GM21529 (cell line): ENCODE results near the gene MVB12B.

Experiments
- ATAC-seq: cut with Tn5 transposase; IDR thresholded peaks from one replicate; pipeline ENCODE4 v1.9.1; 2021; ENCODE audit not compliant: unreplicated experiment

Gene MVB12B

GRCh38 chr9:126486276-126486675, 159.6 kb downstream of the MVB12B start:
- no peak for ATAC-seq

DNA sequence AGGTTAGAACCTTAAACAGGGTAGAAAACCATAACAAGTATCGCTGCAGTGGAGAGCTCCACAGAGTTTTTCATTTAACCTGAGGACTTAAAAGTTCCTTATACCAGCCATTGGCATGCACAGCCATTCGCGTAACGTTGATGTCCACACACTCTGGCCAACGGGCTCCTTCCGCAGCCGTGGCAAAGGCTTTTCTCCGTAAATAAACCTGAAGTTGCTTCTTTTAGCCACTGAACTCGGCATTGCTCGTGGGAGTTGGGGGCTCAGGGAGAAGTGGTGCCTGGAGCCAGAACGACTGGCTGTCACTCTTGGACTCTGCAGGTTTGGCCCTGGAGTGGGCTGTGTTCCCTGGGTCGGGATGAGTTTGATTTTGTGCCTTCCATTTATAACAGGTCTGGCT, 161.2 kb downstream of the MVB12B start:
- no peak for ATAC-seq

GRCh38 chr9:126488310-126488709, 161.7 kb downstream of the MVB12B start:
- ATAC-seq, result no peak

- ATAC-seq, result no peak
These were observed 162.3 kb downstream of the MVB12B start for GRCh38 chr9:126488881-126489404.

DNA sequence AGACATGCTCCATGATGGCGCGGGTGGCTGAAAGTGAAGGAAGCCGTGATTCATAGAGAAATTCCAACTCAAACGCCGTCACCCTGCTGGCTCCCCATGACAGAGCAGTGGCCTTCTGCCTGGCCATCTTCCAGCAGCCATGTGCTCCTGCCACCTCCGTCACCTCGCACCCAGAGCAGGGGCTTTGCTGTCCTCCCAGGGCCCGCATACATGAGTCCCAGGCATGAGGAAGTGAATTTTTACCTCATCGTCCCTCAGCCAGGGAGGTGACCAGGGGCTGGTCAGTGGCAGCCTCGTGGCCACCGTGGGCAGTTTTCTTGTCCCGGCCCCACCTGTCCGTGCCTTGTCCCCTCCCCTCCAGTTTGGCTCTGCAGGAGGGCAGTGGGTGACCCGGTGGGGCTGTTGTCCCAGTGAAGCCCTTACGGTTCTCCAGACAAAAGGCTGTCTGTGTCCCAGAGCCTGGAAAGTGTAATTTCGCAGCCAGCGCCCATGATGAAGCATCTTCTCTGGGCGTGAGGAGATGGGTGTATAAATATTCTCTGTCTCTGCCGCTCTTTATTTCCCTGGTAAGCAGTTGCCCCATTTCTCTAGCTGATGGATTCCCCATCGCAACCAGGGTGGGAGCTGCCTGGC, 163.1 kb downstream of the MVB12B start:
- ATAC-seq, result no peak

DNA sequence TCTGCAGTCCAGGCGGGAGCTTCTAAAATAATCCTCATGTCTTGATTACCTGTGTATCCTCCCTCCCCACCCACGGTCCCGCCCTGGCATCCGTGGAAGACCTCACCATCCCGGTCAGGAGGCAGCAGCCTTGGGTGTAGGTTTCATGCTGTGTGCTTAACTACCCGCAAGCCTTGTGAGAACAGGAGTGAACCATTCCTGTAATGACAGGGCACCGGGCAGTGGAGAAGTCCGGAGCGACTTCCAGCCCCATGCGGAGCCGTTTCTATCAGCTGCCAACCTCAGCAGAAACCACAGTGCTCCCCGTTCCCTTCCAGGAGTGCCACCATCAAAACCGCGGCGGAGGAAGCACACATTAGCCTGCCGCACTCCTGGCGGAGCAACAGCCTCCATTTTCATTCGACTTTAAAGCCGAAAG, 163.6 kb downstream of the MVB12B start:
- no peak for ATAC-seq

DNA sequence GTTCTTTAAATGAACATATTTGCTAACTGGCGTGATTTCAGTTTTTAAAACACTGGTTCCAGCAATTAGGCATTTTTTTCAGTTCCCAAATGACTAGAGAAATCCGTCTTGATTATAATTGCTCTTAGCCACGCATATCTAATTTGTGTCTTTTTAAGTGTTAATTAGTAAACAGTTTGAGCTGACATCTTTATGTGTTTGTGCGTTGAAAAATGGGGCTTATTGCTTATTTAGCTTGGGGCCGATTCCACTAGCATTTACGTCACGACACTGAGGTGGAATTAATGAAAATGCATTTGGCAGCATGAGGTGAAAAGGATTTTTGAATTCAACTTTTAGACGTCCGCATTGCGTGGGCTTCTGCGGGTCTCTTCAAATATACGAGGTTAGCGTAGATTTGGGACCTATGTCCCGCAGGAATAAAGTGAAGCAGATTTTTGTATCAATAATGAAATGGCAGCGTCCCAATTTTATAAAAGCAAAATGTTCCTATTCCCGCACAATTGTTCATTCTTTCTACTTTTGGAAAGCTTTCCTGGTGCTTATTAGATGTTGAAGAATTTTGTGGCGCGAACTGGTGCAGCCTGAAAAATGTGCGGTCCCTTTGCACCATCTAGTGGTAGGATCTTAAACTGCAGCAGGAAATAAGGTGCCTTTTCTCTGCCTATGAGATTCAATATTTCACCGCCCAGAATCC, 164.4 kb downstream of the MVB12B start:
- ATAC-seq, result no peak

DNA sequence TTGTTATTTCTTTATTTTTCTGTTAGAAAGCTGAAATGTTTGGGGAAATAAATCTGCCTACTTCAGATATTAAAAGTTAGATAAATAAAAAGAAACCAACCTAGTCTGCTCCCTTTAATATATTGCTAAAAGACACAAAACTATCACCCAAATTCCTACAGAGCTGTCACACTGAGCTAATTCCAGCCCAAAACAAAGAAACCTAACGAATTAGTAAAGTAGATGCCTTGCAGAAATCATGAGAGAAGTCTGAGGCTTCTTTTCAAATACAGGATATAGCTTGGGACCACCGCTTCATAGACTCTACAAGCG, 164.9 kb downstream of the MVB12B start:
- ATAC-seq, result no peak

- no peak for ATAC-seq
These were observed 165.3 kb downstream of the MVB12B start for GRCh38 chr9:126491949-126492348.

DNA sequence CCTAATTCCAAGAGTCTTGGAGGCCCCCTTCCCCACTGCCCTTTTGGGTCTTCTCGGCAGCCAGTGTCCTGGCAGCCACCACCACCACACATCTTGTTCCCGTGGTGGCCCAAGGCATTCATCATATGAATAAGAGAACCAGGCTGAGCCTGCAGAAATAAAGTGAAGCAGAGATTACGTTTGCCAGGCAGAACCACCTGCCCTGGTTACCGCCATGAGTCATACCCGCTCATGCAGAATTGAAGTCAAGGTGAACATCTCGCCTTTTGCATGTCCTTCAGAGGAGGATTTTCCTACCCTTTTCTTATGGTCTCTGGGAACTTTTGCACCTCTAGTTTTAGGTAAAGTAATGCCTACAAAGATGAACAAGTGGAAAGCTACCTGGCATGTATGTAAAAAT, 167.6 kb downstream of the MVB12B start:
- no peak for ATAC-seq

DNA sequence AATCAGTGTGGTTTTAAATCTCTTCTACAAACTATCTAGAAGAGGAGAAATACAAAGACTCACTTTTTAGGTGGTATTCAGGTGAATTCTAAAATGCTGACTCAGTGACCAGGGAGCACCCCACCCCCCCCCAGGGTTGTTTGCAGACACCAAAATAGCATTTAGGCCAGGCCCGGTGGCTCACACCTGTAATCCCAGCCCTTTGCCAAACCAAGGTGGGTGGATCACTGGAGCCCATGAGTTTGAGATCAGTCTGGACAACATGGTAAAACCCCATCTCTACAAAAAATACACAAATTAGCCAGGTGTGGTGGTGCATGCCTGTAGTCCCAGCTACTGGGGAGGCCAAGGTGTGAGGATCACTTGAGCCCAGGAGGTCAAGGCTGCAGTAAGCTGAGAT, 168.1 kb downstream of the MVB12B start:
- ATAC-seq, result no peak

DNA sequence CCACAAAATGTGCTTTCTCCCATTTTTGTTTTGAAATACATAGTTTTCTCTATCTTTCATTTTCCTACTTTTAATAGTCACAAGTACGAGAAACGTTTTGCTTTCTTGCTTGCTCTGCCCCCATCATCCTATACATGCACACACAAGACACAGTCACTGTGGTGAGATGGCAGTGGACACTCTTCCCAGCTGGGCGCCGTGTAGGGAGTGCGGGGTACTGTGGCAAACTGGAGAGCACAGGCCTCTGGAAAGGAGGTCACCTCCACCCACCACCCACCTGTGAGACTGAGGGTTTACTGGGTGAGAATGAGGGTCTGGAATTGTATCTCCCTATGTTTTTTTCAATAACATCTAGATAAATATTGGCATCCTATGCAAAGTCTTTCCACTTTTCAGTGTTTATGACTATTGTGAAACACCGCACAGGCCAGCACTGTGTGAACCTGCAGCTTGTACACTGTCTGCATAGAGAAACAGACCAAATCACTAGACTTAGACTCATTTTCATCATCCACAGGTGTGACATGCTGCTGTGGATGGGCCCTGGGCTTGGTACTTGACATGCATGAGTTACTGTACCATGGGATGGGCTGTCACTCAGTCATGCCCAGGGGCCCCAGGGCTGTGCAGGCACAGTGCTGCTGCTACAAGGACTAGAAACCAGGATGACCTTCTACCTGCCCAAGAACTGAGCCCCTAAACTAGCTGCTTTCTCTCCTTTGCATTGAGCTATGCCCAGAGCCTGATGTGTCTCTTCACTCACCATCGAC, 169.0 kb downstream of the MVB12B start:
- ATAC-seq, result no peak

GRCh38 chr9:126496181-126496576, 169.6 kb downstream of the MVB12B start:
- ATAC-seq, result no peak

DNA sequence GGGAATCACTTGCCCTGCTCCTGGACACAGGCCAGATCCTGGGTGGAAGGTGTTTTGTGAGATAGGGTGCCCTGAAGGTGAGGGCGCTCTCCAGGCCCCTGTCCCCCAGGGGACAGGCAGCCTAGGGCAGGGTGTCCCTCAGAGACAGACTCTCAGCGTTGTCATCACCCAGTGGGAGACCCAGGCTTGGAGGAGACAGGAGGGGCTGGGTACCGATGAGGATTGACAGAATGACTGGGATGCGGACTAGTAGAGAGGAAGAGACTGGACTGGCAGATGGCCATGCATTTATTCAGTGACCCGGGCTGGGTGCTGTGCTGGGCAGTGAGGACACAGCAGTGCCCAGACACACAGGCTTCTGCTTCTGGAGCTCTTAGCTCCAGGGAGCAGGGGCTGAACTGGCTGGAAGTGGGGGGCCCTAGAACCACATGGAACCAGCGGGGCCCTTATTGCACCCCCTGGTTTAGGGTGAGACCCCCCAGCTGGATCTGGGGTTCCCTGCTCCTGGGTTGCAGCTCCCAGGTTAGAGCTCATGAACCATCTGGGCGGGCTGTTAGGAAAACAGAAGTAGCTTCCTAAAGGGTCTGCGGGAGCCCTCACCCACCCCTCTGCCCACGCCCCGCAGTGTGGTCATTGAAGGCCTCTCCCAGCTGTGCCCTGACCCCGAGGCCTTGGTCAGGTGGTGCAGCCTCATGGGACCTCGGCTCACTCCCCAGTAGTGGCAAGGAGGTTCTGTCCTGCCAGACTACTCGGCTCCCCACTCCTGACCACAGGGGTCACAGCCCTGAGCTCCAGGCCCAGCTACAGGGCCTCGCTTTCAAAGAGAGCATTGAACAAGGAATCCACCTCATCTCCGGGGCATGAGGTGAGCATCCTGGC, 170.4 kb downstream of the MVB12B start:
- no peak for ATAC-seq

- no peak for ATAC-seq
These were observed 171.1 kb downstream of the MVB12B start for GRCh38 chr9:126497660-126498275.

- ATAC-seq, result no peak
These were observed 171.7 kb downstream of the MVB12B start for GRCh38 chr9:126498331-126498730.

DNA sequence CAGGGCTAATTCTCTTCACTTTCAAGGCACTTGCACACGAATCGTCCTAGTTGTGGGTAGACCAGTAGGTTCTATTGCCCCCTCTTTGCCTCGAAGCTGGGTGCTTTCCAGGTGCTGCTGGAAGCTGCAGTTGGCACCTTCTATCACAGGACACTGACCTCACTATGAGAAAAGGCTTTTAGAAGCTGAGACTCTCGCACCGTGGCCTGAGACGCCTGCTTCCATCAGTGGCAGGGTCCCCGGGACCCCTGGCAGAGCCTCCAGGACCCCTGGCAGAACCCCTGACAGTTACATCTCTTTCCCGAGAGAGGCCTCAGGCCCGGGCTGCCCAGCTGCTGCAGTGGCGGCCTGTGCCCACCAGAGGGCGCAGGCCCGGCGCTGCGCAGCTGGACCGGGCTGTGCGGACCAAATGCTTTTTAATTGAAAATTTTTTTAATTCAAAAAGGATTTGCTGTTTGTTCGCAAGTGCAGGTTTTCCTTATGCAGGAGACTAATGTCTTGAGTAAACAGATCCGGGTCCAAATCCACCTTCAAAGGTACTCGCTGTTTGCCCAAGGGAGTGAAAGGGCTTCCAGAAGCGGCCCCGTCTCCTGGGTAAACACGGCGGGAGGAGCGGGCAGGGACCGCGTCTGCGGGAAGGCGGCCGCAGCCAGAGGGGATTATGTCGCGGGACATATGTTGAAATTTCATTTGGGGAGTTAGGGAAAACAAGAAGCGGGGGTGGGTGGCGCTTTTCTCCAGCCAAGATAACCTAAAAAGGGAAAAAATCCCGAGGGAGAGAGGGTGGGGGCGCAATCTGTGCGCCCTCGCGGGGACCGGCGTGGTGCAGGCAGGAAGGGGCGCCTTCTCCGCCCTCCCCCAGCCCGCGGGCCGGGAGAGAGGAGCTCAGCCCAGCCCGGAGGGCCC, 172.6 kb downstream of the MVB12B start:
- no peak for ATAC-seq

- no peak for ATAC-seq
These were observed 173.4 kb downstream of the MVB12B start for GRCh38 chr9:126499911-126500599.
